IMR-90 (cell line): ENCODE data around the gene CCDC97. TPM values are rescaled to one million over a fixed set of nuclear protein-coding genes. Genes with fewer than 3 reads are reported as not detected.

Experiments
- ATAC-seq: fragments of 200-7000 bp; cut with Tn5 transposase; 2 replicates; pipeline ENCODE4 v1.9.1; 2020; ENCODE audit warnings: low read depth, mild to moderate bottlenecking, moderate library complexity
- BruUV-seq: library from RNA; stranded (reverse); fragments of 400-500 nt; replicated peaks from 2 replicates; lab custom pipeline; 2021; lab: Mats Ljungman, UMichigan
- CTCF ChIA-PET: fragments of 300-600 bp; formaldehyde crosslinking; extraction: SDS; loops from one replicate; lab custom pipeline; 2021; ENCODE audit warnings: antibody characterized with exemption; lab: Yijun Ruan, JAX
- POLR2A ChIA-PET: fragments of 300-600 bp; sonication (Branson Sonifier 250); formaldehyde crosslinking; loops from one replicate; lab custom pipeline; 2022; ENCODE audit warnings: antibody characterized with exemption; ENCODE audit not compliant: unreplicated experiment; lab: Charles Lee
- DNase-seq: peaks from one replicate; pipeline ENCODE4 v3.0.0; 2013
- H2AFZ ChIP-seq: replicated peaks from 2 replicates; pipeline ENCODE3; 2013; ENCODE audit warnings: low read length, mild to moderate bottlenecking; ENCODE audit not compliant: poor library complexity
- H2AK5ac ChIP-seq: 2 replicates; pipeline ENCODE4 v1.6.1; 2013; ENCODE audit warnings: low read depth, low read length, inconsistent platforms
- H2AK9ac ChIP-seq: replicated peaks from 2 replicates; pipeline ENCODE3; 2013; ENCODE audit warnings: mild to moderate bottlenecking, low read depth, low read length, moderate library complexity; ENCODE audit not compliant: poor library complexity
- H2BK120ac ChIP-seq: 2 replicates; pipeline ENCODE4 v1.6.1; 2013; ENCODE audit warnings: low read depth, low read length, inconsistent platforms
- H2BK15ac ChIP-seq: 3 replicates; pipeline ENCODE4 v1.6.1; 2013; ENCODE audit warnings: low read depth, low read length, inconsistent platforms
- H2BK20ac ChIP-seq: 2 replicates; pipeline ENCODE4 v1.6.1; 2013; ENCODE audit warnings: low read depth, mild to moderate bottlenecking, inconsistent platforms, low read length, moderate library complexity
- H2BK5ac ChIP-seq: 2 replicates; pipeline ENCODE4 v1.6.1; 2013; ENCODE audit warnings: mild to moderate bottlenecking, low read depth, low read length, inconsistent platforms; ENCODE audit not compliant: poor library complexity, severe bottlenecking
- H3K14ac ChIP-seq: replicated peaks from 2 replicates; pipeline ENCODE4 v1.6.1; 2013; ENCODE audit warnings: low read depth, low read length, inconsistent platforms
- H3K18ac ChIP-seq: 2 replicates; pipeline ENCODE4 v1.6.1; 2013; ENCODE audit warnings: low read depth, low read length, control low read depth
- H3K23ac ChIP-seq: 2 replicates; pipeline ENCODE4 v1.6.1; 2013; ENCODE audit warnings: low read depth, low read length, inconsistent platforms
- H3K27ac ChIP-seq: 2 replicates; pipeline ENCODE4 v1.5.1; 2013; ENCODE audit warnings: mild to moderate bottlenecking, control low read depth, low read length; ENCODE audit not compliant: insufficient read depth
- H3K27me3 ChIP-seq: 2 replicates; pipeline ENCODE4 v1.6.1; 2013; ENCODE audit warnings: low read length; ENCODE audit not compliant: control insufficient read depth, insufficient read depth
- H3K36me3 ChIP-seq: 2 replicates; pipeline ENCODE4 v1.6.1; 2013; ENCODE audit warnings: low read length, mixed read lengths; ENCODE audit not compliant: control insufficient read depth, insufficient read depth
- H3K4ac ChIP-seq: 2 replicates; pipeline ENCODE4 v1.6.1; 2013; ENCODE audit warnings: low read depth, low read length, inconsistent platforms
- H3K4me1 ChIP-seq: 2 replicates; pipeline ENCODE4 v1.6.1; 2013; ENCODE audit warnings: low read length, mixed read lengths; ENCODE audit not compliant: control insufficient read depth, insufficient read depth
- H3K4me2 ChIP-seq: 2 replicates; pipeline ENCODE4 v1.6.1; 2013; ENCODE audit warnings: low read depth, mild to moderate bottlenecking, control low read depth, low read length, moderate library complexity
- H3K4me3 ChIP-seq: 2 replicates; pipeline ENCODE4 v1.5.1; 2013; ENCODE audit warnings: low read depth, mild to moderate bottlenecking, control low read depth, low read length, moderate library complexity; ENCODE audit not compliant: insufficient read depth
- H3K56ac ChIP-seq: 2 replicates; pipeline ENCODE4 v1.6.1; 2013; ENCODE audit warnings: low read length, inconsistent platforms; ENCODE audit not compliant: insufficient read depth; ENCODE audit errors: extremely low read depth
- H3K79me1 ChIP-seq, 2 experiments: 2 replicates each; pipeline ENCODE4 v1.6.1; 2013; ENCODE audit warnings: low read length in 2 of 2, inconsistent platforms in 1 of 2, low read depth in 1 of 2
- H3K9ac ChIP-seq: 2 replicates; pipeline ENCODE4 v1.6.1; 2013; ENCODE audit warnings: low read depth, low read length, control low read depth
- H3K9me1 ChIP-seq: 2 replicates; pipeline ENCODE4 v1.6.1; 2013; ENCODE audit warnings: low read length, inconsistent platforms; ENCODE audit not compliant: insufficient read depth
- H3K9me3 ChIP-seq: 2 replicates; pipeline ENCODE4 v1.6.1; 2013; ENCODE audit warnings: low read length; ENCODE audit not compliant: control insufficient read depth, insufficient read depth
- H4K20me1 ChIP-seq: 2 replicates; pipeline ENCODE4 v1.6.1; 2013; ENCODE audit warnings: low read length, inconsistent platforms; ENCODE audit not compliant: insufficient read depth
- H4K5ac ChIP-seq: 2 replicates; pipeline ENCODE4 v1.6.1; 2013; ENCODE audit warnings: mild to moderate bottlenecking, low read depth, low read length, control low read depth
- H4K8ac ChIP-seq, 2 experiments: 2 replicates each; pipeline ENCODE4 v1.6.1; 2013; ENCODE audit warnings: low read depth in 2 of 2, low read length in 2 of 2, control low read depth in 1 of 2, inconsistent platforms in 1 of 2
- H4K91ac ChIP-seq: 2 replicates; pipeline ENCODE4 v1.6.1; 2013; ENCODE audit warnings: low read depth, low read length, inconsistent platforms; ENCODE audit not compliant: insufficient read depth
- CEBPB ChIP-seq: IDR thresholded peaks from 2 replicates; pipeline ENCODE4 v1.6.1; 2012; ENCODE audit warnings: low read depth, low read length, improper control_type of control experiment
- FOS ChIP-seq: fragments of 150-350 bp; IDR thresholded peaks from 2 replicates; pipeline ENCODE4 v1.6.1; 2016; ENCODE audit warnings: low read depth, low read length
- MAZ ChIP-seq: IDR thresholded peaks from 2 replicates; pipeline ENCODE4 v1.6.1; 2012; ENCODE audit warnings: low read depth, mild to moderate bottlenecking, low read length, improper control_type of control experiment, moderate library complexity, borderline replicate concordance
- POLR2A ChIP-seq: IDR thresholded peaks from 2 replicates; pipeline ENCODE4 v1.6.1; 2012; ENCODE audit warnings: mild to moderate bottlenecking, low read depth, low read length
- RAD21 ChIP-seq: IDR thresholded peaks from 2 replicates; pipeline ENCODE4 v1.6.1; 2012; ENCODE audit warnings: low read length, improper control_type of control experiment
- RCOR1 ChIP-seq: IDR thresholded peaks from 2 replicates; pipeline ENCODE4 v1.6.1; 2012; ENCODE audit warnings: mild to moderate bottlenecking, low read length, improper control_type of control experiment; ENCODE audit not compliant: insufficient replicate concordance
- SMC3 ChIP-seq: fragments of 150-350 bp; IDR thresholded peaks from 2 replicates; pipeline ENCODE4 v1.6.1; 2016; ENCODE audit warnings: low read depth, mild to moderate bottlenecking, antibody characterized with exemption, low read length, moderate library complexity
- WGBS, 2 experiments: methylation state at CpG; one replicate each; pipeline versions ENCODE4 v1.1.5 to v1.1.7; 2013; ENCODE audit warnings: missing lambda C conversion rate in 2 of 2; ENCODE audit not compliant: insufficient read length in 1 of 2; ENCODE audit errors: extremely low coverage in 2 of 2; 5-methylcytosine and 5-hydroxymethylcytosine counted together
- dilution Hi-C: fragments of 300-500 bp; cut with HindIII; formaldehyde crosslinking; loops from one replicate; pipeline ENCODE4 v1.14.3; 2018; ENCODE audit warnings: low sequenced_read_pairs; ENCODE audit not compliant: unreplicated experiment
- in situ Hi-C: fragments of 300-500 bp; cut with MboI; formaldehyde crosslinking; loops from 3 replicates; pipeline ENCODE4 v1.14.3; 2019; ENCODE audit warnings: low sequenced_read_pairs, inconsistent platforms, mixed read lengths
- intact Hi-C: fragments of 100-400 bp; cut with micrococcal nuclease; formaldehyde crosslinking; loops from 2 replicates; pipeline ENCODE4 v1.10.0; 2022
- polyA plus RNA-seq, 3 experiments: library from polyadenylated mRNA; depleted of rRNA; stranded (reverse); fragments of >200 nt; gene quantifications; 2 replicates each; pipeline ENCODE4 v1.2.3, GENCODE V29; 2012; ENCODE audit warnings: low replicate concordance in 1 of 3
- total RNA-seq: library from RNA; depleted of rRNA; stranded (reverse); fragments of >200 nt; gene quantifications from 2 replicates; pipeline ENCODE4 v1.2.3, GENCODE V29; 2012
- TF ChIP-seq, protein P1 (sequence below): conservative IDR thresholded peaks from 2 replicates; pipeline ENCODE4 v1.5.1; 2012; ENCODE audit warnings: mild to moderate bottlenecking, low read depth, low read length, improper control_type of control experiment

CCDC97 gene
- total and polyA plus RNA-seq, 2 of the 4 experiments (the other 2 are of a cell fraction) = 4.1 to 11.0 TPM

GRCh38 chr19:41316306-41316920 lies 6.4 kb downstream of the CCDC97 start:
- Histone ChIP-seq H3K27ac (no peak overlapping the region), H2AK9ac (no peak overlapping the region), H3K18ac (no peak overlapping the region), H3K4ac (no peak overlapping the region), H3K4me3 (no peak overlapping the region), H4K91ac (no peak overlapping the region), H2AK5ac (no peak overlapping the region), H2BK5ac (no peak overlapping the region), H3K14ac (no peak overlapping the region), H3K4me2 (no peak overlapping the region), H3K36me3 (peaks cover 64% of the 10 kb centered on the region), H3K9me1 (peaks cover 8% of the 10 kb centered on the region), H3K9ac (no peak overlapping the region), H4K20me1 (peaks cover 38% of the 10 kb centered on the region), H2AFZ (no peak overlapping the region), H4K8ac (no peak overlapping the region), H3K23ac (no peak overlapping the region), H3K9me3 (no peaks in the 10 kb centered on the region), H3K4me1 (peaks cover 3% of the 10 kb centered on the region), H2BK20ac (no peak overlapping the region), H2BK120ac (no peak overlapping the region), H2BK15ac (no peak overlapping the region), H4K5ac (no peak overlapping the region), H3K56ac (no peak overlapping the region), H3K79me1 (peaks cover 19 to 76% of the 10 kb centered on the region in 2 experiments), H3K27me3 (no peaks in the 10 kb centered on the region)
- DNase-seq (no peak), ATAC-seq (no peak)
- intact Hi-C loops = no loop called here
- dilution Hi-C loops = no loop called here
- TF ChIP-seq SMC3 (no peak), RCOR1 (no peak), RAD21 (no peak), MAZ (no peak), FOS (no peak), POLR2A (no peak), CEBPB (no peak)
- TF ChIP-seq, protein P1, sequence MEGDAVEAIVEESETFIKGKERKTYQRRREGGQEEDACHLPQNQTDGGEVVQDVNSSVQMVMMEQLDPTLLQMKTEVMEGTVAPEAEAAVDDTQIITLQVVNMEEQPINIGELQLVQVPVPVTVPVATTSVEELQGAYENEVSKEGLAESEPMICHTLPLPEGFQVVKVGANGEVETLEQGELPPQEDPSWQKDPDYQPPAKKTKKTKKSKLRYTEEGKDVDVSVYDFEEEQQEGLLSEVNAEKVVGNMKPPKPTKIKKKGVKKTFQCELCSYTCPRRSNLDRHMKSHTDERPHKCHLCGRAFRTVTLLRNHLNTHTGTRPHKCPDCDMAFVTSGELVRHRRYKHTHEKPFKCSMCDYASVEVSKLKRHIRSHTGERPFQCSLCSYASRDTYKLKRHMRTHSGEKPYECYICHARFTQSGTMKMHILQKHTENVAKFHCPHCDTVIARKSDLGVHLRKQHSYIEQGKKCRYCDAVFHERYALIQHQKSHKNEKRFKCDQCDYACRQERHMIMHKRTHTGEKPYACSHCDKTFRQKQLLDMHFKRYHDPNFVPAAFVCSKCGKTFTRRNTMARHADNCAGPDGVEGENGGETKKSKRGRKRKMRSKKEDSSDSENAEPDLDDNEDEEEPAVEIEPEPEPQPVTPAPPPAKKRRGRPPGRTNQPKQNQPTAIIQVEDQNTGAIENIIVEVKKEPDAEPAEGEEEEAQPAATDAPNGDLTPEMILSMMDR = no peak
- in situ Hi-C loops = no loop called here
- 98% methylated on average over 19 of the region's 24 CpGs; no CpG with 5 or more reads in 1 of the 2 experiments for WGBS, 2 experiments
- CTCF ChIA-PET = interaction anchor here (0.6 kb wide), 1 partner anchor 34 kb away, joined by 3 read pairs; no protein-coding TSS in a partner anchor
- POLR2A ChIA-PET = no interaction called here
- BruUV-seq = no TSS peak
